Keratinocyte (primary cell): ENCODE results near the gene COL20A1. TPM values are rescaled to one million over a fixed set of nuclear protein-coding genes. Genes with fewer than 3 reads are reported as not detected.
"Not testable (repeated sequence)": the region's sequence is repeated elsewhere in the genome, so short reads cannot be mapped to it uniquely, and the experiment has no call there.

ENCODE experiments used
- DNase-seq: peaks from one replicate; pipeline ENCODE4 v3.0.0-alpha.2; 2011; ENCODE audit warnings: low read depth, missing footprints, low spot score
- FAIRE-seq: peaks from 2 replicates; lab custom pipeline; 2011; peaks lifted over from hg19 to GRCh38; lab: Jason Lieb, UNC
- H2AFZ ChIP-seq: 2 replicates; pipeline ENCODE4 v1.6.0; 2012; ENCODE audit warnings: low read length, control low read depth, inconsistent platforms; ENCODE audit not compliant: control insufficient read depth
- H3K27ac ChIP-seq: 2 replicates; pipeline ENCODE4 v1.5.1; 2011; ENCODE audit warnings: low read length; ENCODE audit not compliant: control insufficient read depth, insufficient read depth
- H3K27me3 ChIP-seq: 3 replicates; pipeline ENCODE4 v1.6.0; 2011; ENCODE audit warnings: low read length; ENCODE audit not compliant: control insufficient read depth, insufficient read depth; ENCODE audit errors: extremely low read depth
- H3K36me3 ChIP-seq, 2 experiments: 2 replicates in 1 of 2; 3 replicates in 1 of 2; pipeline ENCODE4 v1.5.1; 2011; ENCODE audit warnings: low read length in 2 of 2, mild to moderate bottlenecking in 1 of 2; ENCODE audit not compliant: control insufficient read depth in 2 of 2, insufficient read depth in 2 of 2; ENCODE audit errors: extremely low read depth in 1 of 2
- H3K4me1 ChIP-seq: 3 replicates; pipeline ENCODE4 v1.5.1; 2011; ENCODE audit warnings: low read length; ENCODE audit not compliant: control insufficient read depth, insufficient read depth; ENCODE audit errors: extremely low read depth
- H3K4me2 ChIP-seq: 3 replicates; pipeline ENCODE4 v1.6.0; 2011; ENCODE audit warnings: low read depth, low read length; ENCODE audit not compliant: control insufficient read depth, insufficient read depth; ENCODE audit errors: extremely low read depth
- H3K4me3 ChIP-seq, 3 experiments: fragments of 200-600 bp in 1 of 3; sonication (generic) in 1 of 3; 2 replicates in 2 of 3; 3 replicates in 1 of 3; pipeline ENCODE4 v1.5.1; 2011 to 2016; ENCODE audit warnings: low read length in 3 of 3, mild to moderate bottlenecking in 3 of 3, control low read depth in 2 of 3, inconsistent platforms in 1 of 3, low read depth in 1 of 3, mixed read lengths in 1 of 3, mixed run types in 1 of 3, moderate library complexity in 1 of 3; ENCODE audit not compliant: control insufficient read depth in 2 of 3, insufficient read depth in 2 of 3; ENCODE audit errors: extremely low read depth in 1 of 3
- H3K79me2 ChIP-seq: 2 replicates; pipeline ENCODE4 v1.6.0; 2012; ENCODE audit warnings: low read length; ENCODE audit not compliant: control insufficient read depth, insufficient read depth
- H3K9ac ChIP-seq: 3 replicates; pipeline ENCODE4 v1.6.0; 2011; ENCODE audit warnings: low read length; ENCODE audit not compliant: control insufficient read depth, insufficient read depth; ENCODE audit errors: extremely low read depth
- H3K9me1 ChIP-seq: 3 replicates; pipeline ENCODE4 v1.6.0; 2011; ENCODE audit warnings: low read length; ENCODE audit not compliant: control insufficient read depth, insufficient read depth; ENCODE audit errors: extremely low read depth
- H3K9me3 ChIP-seq: 2 replicates; pipeline ENCODE4 v1.5.1; 2012; ENCODE audit warnings: low read depth, low read length; ENCODE audit not compliant: control insufficient read depth
- H4K20me1 ChIP-seq: 3 replicates; pipeline ENCODE4 v1.6.0; 2011; ENCODE audit warnings: low read length; ENCODE audit not compliant: control insufficient read depth, insufficient read depth; ENCODE audit errors: extremely low read depth
- EZH2 ChIP-seq: IDR thresholded peaks from one replicate; pipeline ENCODE4 v1.6.1; 2012; ENCODE audit warnings: inconsistent platforms, mild to moderate bottlenecking, low read length, moderate library complexity
- dilution Hi-C: fragments of 300-500 bp; cut with MboI; formaldehyde crosslinking; loops from one replicate; pipeline ENCODE4 v1.7.0; 2020; ENCODE audit warnings: low sequenced_read_pairs; ENCODE audit not compliant: extremely low pct_ligation_motif_present
- polyA plus RNA-seq, 5 experiments: library from polyadenylated mRNA; depleted of rRNA in 3 of 5; stranded (reverse) in 3 of 5; stranded (forward) in 1 of 5; unstranded in 1 of 5; fragments of >200 nt; gene quantifications; 1 replicate in 1 of 5; 2 replicates in 3 of 5; 3 replicates in 1 of 5; pipeline versions ENCODE4 v1.2.1 to v1.2.3, GENCODE V29; 2011 to 2012; ENCODE audit warnings: missing spikeins in 2 of 5, low read depth in 1 of 5, low replicate concordance in 1 of 5
- TF ChIP-seq, protein P1 (sequence below), 3 experiments: IDR thresholded peaks in 1 of 3; conservative IDR thresholded peaks in 1 of 3; optimal IDR thresholded peaks in 1 of 3; 2 replicates in 2 of 3; 3 replicates in 1 of 3; pipeline versions ENCODE3 to v1.5.1; 2011; ENCODE audit warnings: low read length in 3 of 3, mild to moderate bottlenecking in 3 of 3, moderate library complexity in 2 of 3, control low read depth in 1 of 3, inconsistent platforms in 1 of 3; ENCODE audit not compliant: insufficient read depth in 2 of 3; ENCODE audit errors: extremely low read depth in 1 of 3

Gene COL20A1
- polyA plus RNA-seq, 1 donor (not counting 4 experiments of a cell fraction or from before 2014, with no cell fraction given) = not detected

DNA sequence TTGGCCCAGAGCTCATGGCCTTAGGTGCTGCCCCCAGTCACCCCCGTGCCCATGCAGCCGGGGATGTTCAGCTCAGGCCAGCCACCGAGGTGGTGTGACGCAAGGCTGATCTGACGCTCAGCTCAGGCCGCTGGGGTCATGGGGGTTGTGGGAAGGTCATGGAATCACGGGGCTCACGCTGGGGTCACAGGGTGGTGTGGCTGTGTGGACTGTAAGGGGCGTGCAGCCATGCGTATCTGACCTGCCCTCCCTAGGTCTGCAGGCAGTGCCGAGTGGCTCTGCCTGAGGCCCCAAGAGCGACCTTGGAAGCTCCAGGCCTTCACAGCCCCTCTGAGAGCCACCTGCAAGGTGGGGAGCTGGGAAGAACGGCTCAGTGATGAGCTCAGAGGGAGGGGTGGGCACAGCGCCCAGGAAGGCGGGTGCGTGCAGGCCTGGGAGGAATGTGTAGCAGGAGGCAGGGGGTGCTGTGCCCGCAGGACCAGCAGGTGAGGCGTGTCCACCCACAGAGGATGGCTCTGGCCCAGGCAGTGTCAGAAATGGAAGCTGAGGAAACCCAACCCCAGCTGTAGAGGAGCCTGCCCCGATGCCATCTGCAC, 40.4 kb downstream of the COL20A1 start:
- no peaks in the 10 kb centered on the region for H4K20me1 ChIP-seq
- dilution Hi-C loops = no loop called here
- no peak overlapping the region for H2AFZ ChIP-seq
- no peaks in the 10 kb centered on the region for H3K36me3 ChIP-seq
- no peaks in the 10 kb centered on the region for H3K4me1 ChIP-seq
- H3K4me3 ChIP-seq = no peak overlapping the region
- no peaks in the 10 kb centered on the region for H3K79me2 ChIP-seq
- DNase-seq (peak; percentile 7), FAIRE-seq (no peak)
- H3K27ac ChIP-seq = no peak overlapping the region
- peaks cover 26% of the 10 kb centered on the region for H3K27me3 ChIP-seq
- H3K9ac ChIP-seq = no peak overlapping the region
- TF ChIP-seq EZH2 = no peak
- TF ChIP-seq, protein P1, sequence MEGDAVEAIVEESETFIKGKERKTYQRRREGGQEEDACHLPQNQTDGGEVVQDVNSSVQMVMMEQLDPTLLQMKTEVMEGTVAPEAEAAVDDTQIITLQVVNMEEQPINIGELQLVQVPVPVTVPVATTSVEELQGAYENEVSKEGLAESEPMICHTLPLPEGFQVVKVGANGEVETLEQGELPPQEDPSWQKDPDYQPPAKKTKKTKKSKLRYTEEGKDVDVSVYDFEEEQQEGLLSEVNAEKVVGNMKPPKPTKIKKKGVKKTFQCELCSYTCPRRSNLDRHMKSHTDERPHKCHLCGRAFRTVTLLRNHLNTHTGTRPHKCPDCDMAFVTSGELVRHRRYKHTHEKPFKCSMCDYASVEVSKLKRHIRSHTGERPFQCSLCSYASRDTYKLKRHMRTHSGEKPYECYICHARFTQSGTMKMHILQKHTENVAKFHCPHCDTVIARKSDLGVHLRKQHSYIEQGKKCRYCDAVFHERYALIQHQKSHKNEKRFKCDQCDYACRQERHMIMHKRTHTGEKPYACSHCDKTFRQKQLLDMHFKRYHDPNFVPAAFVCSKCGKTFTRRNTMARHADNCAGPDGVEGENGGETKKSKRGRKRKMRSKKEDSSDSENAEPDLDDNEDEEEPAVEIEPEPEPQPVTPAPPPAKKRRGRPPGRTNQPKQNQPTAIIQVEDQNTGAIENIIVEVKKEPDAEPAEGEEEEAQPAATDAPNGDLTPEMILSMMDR (optimal IDR thresholded peaks at IDR 0.05 in 1 of 3, IDR thresholded peaks at IDR 0.05 in 1 of 3, conservative IDR thresholded peaks at IDR 0.05 in 1 of 3; ENCODE audit: extremely low read depth in 1 of 3, insufficient read depth in 2 of 3, low read length in 3 of 3) = peak in 1 of 3 experiments; percentile 26
- H3K9me3 ChIP-seq = peaks cover 6% of the 10 kb centered on the region
- H3K9me1 ChIP-seq = no peaks in the 10 kb centered on the region
- H3K4me2 ChIP-seq = no peak overlapping the region

DNA sequence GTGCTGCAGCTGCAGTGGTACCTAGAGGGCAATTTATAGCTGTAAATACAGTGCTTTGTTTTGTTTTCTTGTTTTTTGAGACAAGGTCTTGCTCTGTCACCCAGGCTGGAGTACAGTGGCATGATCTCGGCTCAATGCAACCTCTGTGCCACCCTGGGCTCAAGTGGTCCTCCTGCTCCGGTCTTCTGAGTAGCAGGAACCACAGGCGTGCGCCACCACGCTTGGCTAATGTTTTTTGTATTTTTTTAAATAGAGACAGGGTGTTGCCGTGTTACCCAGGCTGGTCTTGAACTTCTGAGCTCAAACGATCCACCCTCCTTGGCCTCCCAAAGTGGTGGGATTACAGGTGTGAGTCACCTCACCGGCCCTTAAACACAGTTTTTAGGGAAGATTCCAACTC, 41.4 kb downstream of the COL20A1 start:
- Histone ChIP-seq H3K4me3 (no peak overlapping the region), H3K27ac (no peak overlapping the region), H3K4me1 (no peaks in the 10 kb centered on the region), H3K4me2 (no peak overlapping the region), H3K79me2 (no peaks in the 10 kb centered on the region), H3K36me3 (no peaks in the 10 kb centered on the region), H3K9ac (no peak overlapping the region), H3K27me3 (peaks cover 29% of the 10 kb centered on the region), H2AFZ (no peak overlapping the region), H3K9me1 (no peaks in the 10 kb centered on the region), H3K9me3 (peaks cover 6% of the 10 kb centered on the region), H4K20me1 (no peaks in the 10 kb centered on the region)
- no peak for DNase-seq
- TF ChIP-seq, protein P1 (optimal IDR thresholded peaks at IDR 0.05 in 1 of 3, IDR thresholded peaks at IDR 0.05 in 1 of 3, conservative IDR thresholded peaks at IDR 0.05 in 1 of 3; ENCODE audit: extremely low read depth in 1 of 3, insufficient read depth in 2 of 3, low read length in 3 of 3) = no peak
- no peak for TF ChIP-seq EZH2
- no peak for FAIRE-seq
- dilution Hi-C loops = no loop called here

GRCh38 chr20:63335060-63335459, 42.1 kb downstream of the COL20A1 start:
- H3K4me3 ChIP-seq, H3K9me1 ChIP-seq, H3K79me2 ChIP-seq, dilution Hi-C loops, H3K27ac ChIP-seq, H3K9me3 ChIP-seq, FAIRE-seq, H4K20me1 ChIP-seq, H2AFZ ChIP-seq, H3K4me2 ChIP-seq, H3K4me1 ChIP-seq, DNase-seq, H3K9ac ChIP-seq, H3K36me3 ChIP-seq: not testable (repeated sequence)
- peaks cover 29% of the 10 kb centered on the region for H3K27me3 ChIP-seq
